Endothelial cell of umbilical vein (primary cell): Measurements from ENCODE around the gene TBC1D17. TPM values are rescaled to one million over a fixed set of nuclear protein-coding genes. Genes with fewer than 3 reads are reported as not detected.

Experiments used
- BruUV-seq: library from RNA; stranded (reverse); fragments of 400-500 nt; replicated peaks from 2 replicates; lab custom pipeline; 2021; lab: Mats Ljungman, UMichigan
- CTCF ChIA-PET: fragments of 300-600, 350-600 bp; sonication (Branson Sonifier 250); formaldehyde crosslinking; loops from one replicate; lab custom pipeline; 2021; ENCODE audit warnings: antibody characterized with exemption, inconsistent platforms; lab: Charles Lee
- POLR2A ChIA-PET: fragments of 300-600, 350-600 bp; sonication (Branson Sonifier 250); formaldehyde crosslinking; loops from one replicate; lab custom pipeline; 2021; ENCODE audit warnings: antibody characterized with exemption, inconsistent platforms; lab: Charles Lee
- DNase-seq: peaks from one replicate; pipeline ENCODE4 v3.0.0-alpha.2; 2011; ENCODE audit warnings: low read depth, low spot score
- FAIRE-seq: peaks from 2 replicates; lab custom pipeline; 2011; peaks lifted over from hg19 to GRCh38; lab: Jason Lieb, UNC
- H2AFZ ChIP-seq: 2 replicates; pipeline ENCODE4 v1.6.0; 2012; ENCODE audit warnings: low read depth, low read length, control low read depth, inconsistent platforms
- H3K27ac ChIP-seq: 2 replicates; pipeline ENCODE4 v1.5.1; 2011; ENCODE audit warnings: low read depth, mild to moderate bottlenecking, control low read depth, low read length, moderate library complexity; ENCODE audit not compliant: insufficient read depth
- H3K27me3 ChIP-seq, 2 experiments: 2 replicates each; pipeline versions ENCODE4 v1.6.0 to v1.6.1; 2011; ENCODE audit warnings: low read length in 2 of 2, mixed read lengths in 1 of 2; ENCODE audit not compliant: control insufficient read depth in 2 of 2, insufficient read depth in 2 of 2
- H3K36me3 ChIP-seq, 2 experiments: 2 replicates in 1 of 2; 3 replicates in 1 of 2; pipeline ENCODE4 v1.5.1; 2011; ENCODE audit warnings: low read length in 2 of 2, mild to moderate bottlenecking in 1 of 2, moderate library complexity in 1 of 2; ENCODE audit not compliant: control insufficient read depth in 2 of 2, insufficient read depth in 2 of 2; ENCODE audit errors: extremely low read depth in 1 of 2
- H3K4me1 ChIP-seq: 3 replicates; pipeline ENCODE4 v1.5.1; 2011; ENCODE audit warnings: mild to moderate bottlenecking, low read length; ENCODE audit not compliant: control insufficient read depth, insufficient read depth; ENCODE audit errors: extremely low read depth
- H3K4me2 ChIP-seq: 2 replicates; pipeline ENCODE4 v1.6.1; 2011; ENCODE audit warnings: low read length, control low read depth, mixed read lengths; ENCODE audit not compliant: insufficient read depth
- H3K4me3 ChIP-seq, 3 experiments: fragments of 200-600 bp in 1 of 3; sonication (generic), shearing (Covaris generic) in 1 of 3; replicated peaks in 1 of 3; 2 replicates each; pipeline ENCODE4 v1.5.1; 2011 to 2016; ENCODE audit warnings: control low read depth in 3 of 3, low read length in 3 of 3, mild to moderate bottlenecking in 2 of 3, inconsistent platforms in 1 of 3, low read depth in 1 of 3, moderate library complexity in 1 of 3; ENCODE audit not compliant: insufficient read depth in 1 of 3
- H3K79me2 ChIP-seq: 2 replicates; pipeline ENCODE4 v1.6.0; 2012; ENCODE audit warnings: low read length, inconsistent platforms; ENCODE audit not compliant: control insufficient read depth, insufficient read depth
- H3K9ac ChIP-seq: replicated peaks from 2 replicates; pipeline ENCODE3; 2011; ENCODE audit warnings: low read length, control low read depth; ENCODE audit not compliant: insufficient read depth; ENCODE audit errors: extremely low read depth
- H3K9me1 ChIP-seq: replicated peaks from 3 replicates; pipeline ENCODE4 v1.6.0; 2011; ENCODE audit warnings: mild to moderate bottlenecking, low read length; ENCODE audit not compliant: control insufficient read depth, insufficient read depth; ENCODE audit errors: extremely low read depth
- H3K9me3 ChIP-seq: replicated peaks from 2 replicates; pipeline ENCODE4 v1.5.1; 2012; ENCODE audit warnings: low read length, inconsistent platforms; ENCODE audit not compliant: control insufficient read depth, insufficient read depth
- H4K20me1 ChIP-seq: replicated peaks from 2 replicates; pipeline ENCODE3; 2011; ENCODE audit warnings: mild to moderate bottlenecking, low read length; ENCODE audit not compliant: control insufficient read depth, insufficient read depth; ENCODE audit errors: extremely low read depth
- EZH2 ChIP-seq: IDR thresholded peaks from 2 replicates; pipeline ENCODE4 v1.6.1; 2012; ENCODE audit warnings: borderline replicate concordance, low read depth, mild to moderate bottlenecking, moderate library complexity, low read length, inconsistent platforms; ENCODE audit not compliant: severe bottlenecking
- GATA2 ChIP-seq: IDR thresholded peaks from 2 replicates; pipeline ENCODE4 v1.7.0; 2011; ENCODE audit warnings: low read depth, mild to moderate bottlenecking, moderate library complexity, mixed read lengths, low read length; ENCODE audit not compliant: insufficient read length, insufficient read depth
- POLR2A ChIP-seq: IDR thresholded peaks from 2 replicates; pipeline ENCODE4 v1.6.1; 2012; ENCODE audit warnings: low read depth, mild to moderate bottlenecking, control low read depth, low read length
- dilution Hi-C: fragments of 300-500 bp; cut with MboI; formaldehyde crosslinking; loops from one replicate; pipeline ENCODE4 v1.15.0; 2019; ENCODE audit warnings: low sequenced_read_pairs; ENCODE audit not compliant: extremely low pct_ligation_motif_present
- intact Hi-C: fragments of 100-400 bp; cut with micrococcal nuclease; formaldehyde crosslinking; loops from one replicate; pipeline ENCODE4 v1.10.0; 2022
- polyA plus RNA-seq, 4 experiments: library from polyadenylated mRNA; depleted of rRNA in 3 of 4; stranded (reverse) in 3 of 4; unstranded in 1 of 4; fragments of >200 nt; gene quantifications; 2 replicates each; pipeline versions ENCODE4 v1.2.1 to v1.2.3, GENCODE V29; 2011 to 2012; ENCODE audit warnings: missing spikeins in 1 of 4
- total RNA-seq: library from RNA; stranded (reverse); gene quantifications from 2 replicates; pipeline ENCODE4 v1.2.3, GENCODE V29; 2021

TBC1D17 gene
- total and polyA plus RNA-seq, 2 donors (not counting 3 experiments of a cell fraction or from before 2014, with no cell fraction given), result 34.2 to 39.3 TPM

GRCh38 chr19:49916839-49917733 is 39.6 kb downstream of the TBC1D17 start:
- POLR2A ChIA-PET, result no interaction called here
- CTCF ChIA-PET, result interaction anchor here (1.1 kb wide), 1 partner anchor 12 kb away, joined by 3 read pairs; no protein-coding TSS in a partner anchor
- no peak for FAIRE-seq

GRCh38 chr19:49918089-49918488 is 40.6 kb downstream of the TBC1D17 start:
- DNase-seq (no peak), FAIRE-seq (no peak)
- ChIA-PET CTCF (interaction anchor here (1.1 kb wide), 1 partner anchor 13 kb away, joined by 3 read pairs; no protein-coding TSS in a partner anchor), POLR2A (no interaction called here)
- BruUV-seq, result no TSS peak
- Histone ChIP-seq H3K9me1 (no peaks in the 10 kb centered on the region), H3K79me2 (peaks cover 67% of the 10 kb centered on the region), H3K27me3 (no peaks in the 10 kb centered on the region), H3K9me3 (no peaks in the 10 kb centered on the region), H3K4me2 (no peak overlapping the region), H3K9ac (no peak overlapping the region), H4K20me1 (no peaks in the 10 kb centered on the region), H3K4me1 (no peaks in the 10 kb centered on the region), H3K27ac (no peak overlapping the region), H3K36me3 (peaks cover 6 to 23% of the 10 kb centered on the region in 2 experiments), H2AFZ (no peak overlapping the region), H3K4me3 (no peak overlapping the region)
- intact Hi-C loops (no loop called here), dilution Hi-C loops (no loop called here)
- TF ChIP-seq GATA2, result no peak

More at GRCh38 chr19:49916839-49917733, 39.6 kb downstream of the TBC1D17 start:
- H4K20me1 ChIP-seq, result no peaks in the 10 kb centered on the region
- no peak overlapping the region for H3K9ac ChIP-seq
- H3K4me3 ChIP-seq, result no peak overlapping the region
- no peak overlapping the region for H2AFZ ChIP-seq
- dilution Hi-C loops (no loop called here), intact Hi-C loops (no loop called here)
- TF ChIP-seq POLR2A, result no peak
- TF ChIP-seq EZH2, result no peak
- no peaks in the 10 kb centered on the region for H3K27me3 ChIP-seq
- no TSS peak for BruUV-seq
- H3K4me2 ChIP-seq, result no peak overlapping the region
- peaks cover 6 to 18% of the 10 kb centered on the region in 2 experiments for H3K36me3 ChIP-seq
- no peaks in the 10 kb centered on the region for H3K9me3 ChIP-seq
- H3K4me1 ChIP-seq, result no peaks in the 10 kb centered on the region
- H3K9me1 ChIP-seq, result no peaks in the 10 kb centered on the region
- DNase-seq, result no peak
- H3K27ac ChIP-seq, result no peak overlapping the region
- H3K79me2 ChIP-seq, result peaks cover 57% of the 10 kb centered on the region
